ENCODE results near the gene U2AF2.

U2AF2 gene

DNA sequence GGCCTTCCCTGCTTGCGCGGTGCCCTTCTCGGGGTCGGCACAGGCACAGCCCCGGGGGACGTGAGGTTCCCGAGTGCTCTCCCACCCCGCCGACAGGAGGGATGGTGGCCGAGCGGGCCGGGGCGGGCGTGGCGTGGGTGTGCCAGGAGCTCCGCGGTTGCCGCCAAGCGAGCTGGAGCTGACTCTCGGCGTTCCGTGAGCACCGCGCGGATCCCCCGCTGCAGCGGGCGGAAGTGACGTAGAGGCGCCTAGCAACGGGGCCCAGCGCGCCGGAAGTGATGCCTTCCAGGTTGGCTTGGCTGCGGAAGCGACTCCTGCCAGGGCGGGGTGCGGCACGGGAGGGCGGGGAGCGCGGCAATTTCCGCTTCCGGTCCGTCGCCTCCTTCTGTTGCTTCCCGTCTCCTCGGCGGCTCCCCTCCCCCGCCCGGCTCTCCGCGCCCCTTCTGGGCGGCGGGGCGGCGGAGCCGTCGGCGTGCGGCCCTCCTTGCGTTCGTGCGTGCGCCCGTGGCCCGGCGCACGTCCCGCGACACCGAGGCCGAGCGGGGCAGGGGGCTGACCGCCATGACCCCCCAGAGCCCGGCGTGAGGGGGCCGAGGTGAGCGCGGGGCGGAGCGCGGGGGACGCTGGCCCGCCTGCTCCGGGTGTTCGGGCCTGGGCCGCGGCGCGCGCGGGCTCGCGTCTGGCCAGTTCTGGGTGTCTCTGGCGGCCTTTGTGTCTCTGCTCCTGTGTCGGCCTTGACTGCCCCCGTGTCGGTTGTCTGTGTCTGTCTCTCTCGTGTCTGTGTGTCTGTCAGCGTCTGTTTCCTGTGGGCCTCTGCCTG is 20.2 kb downstream of the U2AF2 start, which contains the start of gene EPN1:
EPN1 (plus strand) TSS at position 386 of the 820 bp plus-strand sequence. CDS start 3,402 bp downstream, outside the sequence.
- peak; percentile 97 for DNase-seq (ENCODE audit: low read depth in 2 of 2)

DNA sequence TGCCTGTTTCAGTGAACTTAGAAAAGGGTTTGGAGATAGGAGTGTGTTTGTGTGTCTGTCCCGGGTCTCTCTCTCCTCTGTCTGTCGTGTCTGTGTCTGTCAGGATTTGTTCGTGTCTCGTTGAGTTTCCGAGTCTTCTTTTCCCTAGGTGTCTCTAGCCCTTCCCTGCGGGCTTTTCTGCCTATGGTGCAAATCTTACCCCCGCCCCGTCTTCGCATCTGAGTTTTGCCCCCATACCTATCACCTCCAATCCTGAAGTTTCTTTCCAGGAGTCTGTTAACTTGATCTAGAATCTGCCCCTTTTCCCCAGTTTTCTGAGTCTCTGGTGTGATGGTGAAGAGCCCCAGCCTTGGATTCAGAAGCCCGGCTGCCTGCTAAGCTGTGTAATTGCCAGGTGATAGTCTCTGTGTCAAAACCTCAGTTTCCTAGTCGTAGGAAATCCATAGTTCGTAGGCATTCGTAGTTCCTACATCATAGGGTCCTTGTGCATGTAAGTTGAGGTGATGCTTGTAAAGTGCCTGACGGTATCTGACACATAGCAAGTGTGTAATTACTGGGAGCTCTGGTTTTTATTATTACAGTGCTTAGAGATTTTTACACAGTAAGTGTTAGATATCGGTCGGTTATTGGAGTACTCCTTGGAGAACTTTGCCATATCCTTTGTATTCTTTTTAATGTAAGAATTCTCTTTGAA is 21.0 kb downstream of the U2AF2 start:
- DNase-seq (ENCODE audit: low read depth in 2 of 2) = no peak

DNA sequence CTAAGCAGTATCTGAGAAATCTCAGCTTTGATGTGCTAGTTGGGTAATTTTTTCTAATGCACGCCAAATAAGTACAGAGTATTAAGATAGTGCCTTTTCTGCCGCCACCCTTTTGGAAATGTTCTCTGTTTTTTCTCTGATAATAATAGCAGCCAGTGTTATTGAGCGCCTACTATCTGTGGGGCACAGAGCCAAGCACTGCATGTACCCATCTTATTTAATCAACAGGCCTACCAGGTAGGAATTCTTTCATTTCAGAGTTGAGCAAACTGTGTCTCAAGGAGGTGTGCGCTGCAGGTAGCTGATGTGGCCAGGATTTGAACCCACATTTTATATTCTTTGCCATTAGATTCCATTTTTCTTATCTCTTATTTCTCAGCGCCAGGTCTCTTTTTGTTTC is 21.5 kb downstream of the U2AF2 start:
- DNase-seq (ENCODE audit: low read depth in 2 of 2) = no peak

DNA sequence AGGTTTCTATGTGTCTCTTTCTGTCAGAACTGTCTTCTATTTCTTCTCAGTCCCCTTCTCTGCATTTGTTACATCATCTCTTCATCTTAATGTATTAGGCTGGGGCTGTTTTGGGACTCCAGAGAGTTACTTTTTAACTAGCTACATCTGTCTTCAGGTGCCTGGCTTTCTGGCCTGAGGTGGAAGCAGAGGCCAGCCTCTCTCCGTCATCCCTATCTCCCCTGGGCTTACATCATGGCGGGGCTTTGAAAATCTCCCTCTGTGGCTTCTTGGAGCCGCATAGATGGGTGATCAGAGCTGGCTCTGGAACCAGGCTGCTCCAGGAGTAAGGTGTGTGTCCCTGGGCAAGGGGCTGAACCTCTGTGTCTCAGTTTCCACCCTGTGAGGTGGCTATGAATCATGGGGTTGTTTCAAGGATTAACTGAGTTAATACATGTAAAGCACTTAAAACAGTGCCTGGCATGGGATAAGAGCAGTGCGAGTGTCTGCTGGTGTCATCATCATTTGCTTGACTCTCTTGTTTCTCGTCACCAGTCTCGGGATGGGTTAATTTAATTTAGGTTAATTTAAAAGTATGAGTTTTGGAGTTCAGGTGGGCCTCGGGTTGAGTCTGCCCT is 22.2 kb downstream of the U2AF2 start:
- DNase-seq (ENCODE audit: low read depth in 2 of 2) = no peak

DNA sequence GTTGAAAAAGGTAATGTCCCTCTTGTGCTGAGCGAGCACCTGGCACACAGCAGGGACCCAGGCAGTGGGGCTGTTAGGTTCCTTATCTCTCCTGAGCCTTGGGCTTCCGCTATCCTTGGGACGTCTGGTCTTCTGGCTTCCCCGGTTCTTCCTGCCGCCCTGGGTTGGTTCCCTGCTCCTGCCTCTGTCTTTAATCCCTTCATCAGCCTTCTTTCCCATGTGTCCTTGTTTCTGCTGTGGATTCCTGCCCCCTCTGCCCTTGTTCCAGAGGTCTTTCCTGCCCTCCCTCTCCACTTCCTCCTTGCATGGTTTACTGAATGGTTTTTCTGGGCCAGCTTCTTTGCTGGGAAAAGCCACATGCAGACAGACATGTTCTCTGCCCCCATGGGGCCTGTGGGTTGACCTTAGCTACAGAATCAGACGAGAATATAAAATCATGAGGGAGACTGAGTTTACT is 22.8 kb downstream of the U2AF2 start:
- DNase-seq (ENCODE audit: low read depth in 2 of 2) = no peak

GRCh38 chr19:55678121-55678671 is 23.4 kb downstream of the U2AF2 start:
- no peak for DNase-seq (ENCODE audit: low read depth in 2 of 2)

DNA sequence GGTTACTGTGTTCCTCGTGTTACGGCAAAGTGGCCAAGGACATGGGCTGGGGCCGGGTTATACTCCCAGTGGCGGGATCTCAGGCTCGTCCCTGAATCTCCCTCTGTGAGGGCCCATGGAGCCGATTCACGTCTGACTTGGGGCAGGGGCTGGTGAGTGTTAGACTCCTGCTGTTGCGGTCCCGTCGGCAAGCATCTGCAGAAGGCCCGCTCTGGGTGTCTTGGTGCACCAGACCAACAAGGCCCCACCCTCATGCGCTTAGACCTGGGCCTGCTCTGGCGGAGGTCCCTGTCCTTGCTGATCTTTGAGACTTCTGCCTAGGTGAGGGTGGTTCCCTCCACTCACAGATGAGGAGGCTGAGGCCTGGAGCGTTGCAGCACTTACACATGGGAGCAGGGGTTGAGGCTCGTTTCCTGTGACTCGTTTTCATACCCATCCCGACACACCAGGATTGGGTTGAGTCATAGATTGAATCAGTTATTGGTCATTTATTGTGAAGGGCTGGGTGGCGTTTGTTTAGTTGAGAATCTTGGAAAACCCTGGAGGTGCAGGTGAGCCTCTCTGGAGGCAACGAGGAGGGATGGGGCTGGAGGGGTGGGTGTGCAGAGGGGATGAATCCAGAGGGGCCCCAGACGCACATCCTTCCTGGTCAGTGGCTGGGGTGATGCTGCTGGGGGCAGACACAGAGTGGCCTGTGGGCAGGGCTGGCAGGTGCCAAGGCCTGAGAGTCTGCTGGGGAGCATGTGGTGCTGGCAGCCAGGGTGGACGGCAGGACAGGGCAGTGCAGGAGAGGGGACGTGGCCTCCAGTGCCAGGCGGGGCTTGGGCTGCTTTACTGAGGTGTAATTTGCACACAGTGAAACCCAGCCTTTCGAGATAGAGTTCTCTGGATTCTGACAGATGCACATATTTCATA is 24.8 kb downstream of the U2AF2 start:
- no peak for DNase-seq (ENCODE audit: low read depth in 2 of 2)

GRCh38 chr19:55680339-55681130 is 25.7 kb downstream of the U2AF2 start:
- no peak for DNase-seq (ENCODE audit: low read depth in 2 of 2)

DNA sequence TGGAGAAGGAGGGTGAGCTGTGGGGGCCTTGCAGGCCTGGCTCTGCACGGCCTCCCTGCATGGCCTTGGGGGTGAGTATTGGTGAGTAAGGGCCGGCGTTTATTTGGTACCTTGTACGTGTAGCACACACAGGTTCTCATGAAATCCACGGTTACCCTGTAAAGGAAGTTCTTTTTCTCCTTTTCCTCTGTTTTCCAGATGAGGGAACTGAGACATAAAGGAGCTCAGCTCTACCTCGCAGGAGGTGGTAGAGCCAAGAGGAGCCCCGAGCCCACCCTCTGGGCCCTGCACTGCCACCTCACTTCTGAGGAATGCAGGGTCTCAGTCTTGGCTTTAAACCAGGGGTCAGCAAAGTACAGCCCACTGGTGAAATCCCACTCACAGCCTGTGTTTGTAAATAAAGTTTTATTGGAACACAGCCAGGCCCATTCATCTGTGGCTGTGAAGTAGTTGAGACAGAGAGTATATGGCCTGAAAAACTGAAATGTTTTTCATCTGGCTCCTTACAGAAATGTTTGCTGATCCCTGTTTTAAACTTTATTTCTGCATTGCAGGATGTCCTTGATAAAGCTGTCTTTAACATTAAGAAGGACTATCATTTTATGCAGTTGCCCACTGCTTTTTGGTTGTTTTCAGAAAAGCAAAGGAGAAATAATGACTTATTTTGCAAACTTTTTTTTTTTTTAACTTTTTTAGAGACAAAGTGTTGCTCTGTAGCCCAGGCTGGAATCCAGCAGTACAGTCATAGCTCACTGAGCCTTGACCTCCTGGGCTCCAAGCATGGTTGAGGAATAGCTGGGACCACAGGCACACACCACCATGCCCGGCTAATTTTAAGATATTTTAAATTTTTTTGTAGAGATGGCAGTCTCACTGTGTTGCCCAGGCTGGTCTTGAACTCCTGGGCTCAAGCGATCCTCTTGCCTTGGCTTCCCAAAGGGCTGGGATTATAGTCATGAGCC is 26.6 kb downstream of the U2AF2 start:
- DNase-seq (ENCODE audit: low read depth in 2 of 2) = no peak

GRCh38 chr19:55683449-55684261 is 28.8 kb downstream of the U2AF2 start:
- DNase-seq (ENCODE audit: low read depth in 2 of 2) = no peak

DNA sequence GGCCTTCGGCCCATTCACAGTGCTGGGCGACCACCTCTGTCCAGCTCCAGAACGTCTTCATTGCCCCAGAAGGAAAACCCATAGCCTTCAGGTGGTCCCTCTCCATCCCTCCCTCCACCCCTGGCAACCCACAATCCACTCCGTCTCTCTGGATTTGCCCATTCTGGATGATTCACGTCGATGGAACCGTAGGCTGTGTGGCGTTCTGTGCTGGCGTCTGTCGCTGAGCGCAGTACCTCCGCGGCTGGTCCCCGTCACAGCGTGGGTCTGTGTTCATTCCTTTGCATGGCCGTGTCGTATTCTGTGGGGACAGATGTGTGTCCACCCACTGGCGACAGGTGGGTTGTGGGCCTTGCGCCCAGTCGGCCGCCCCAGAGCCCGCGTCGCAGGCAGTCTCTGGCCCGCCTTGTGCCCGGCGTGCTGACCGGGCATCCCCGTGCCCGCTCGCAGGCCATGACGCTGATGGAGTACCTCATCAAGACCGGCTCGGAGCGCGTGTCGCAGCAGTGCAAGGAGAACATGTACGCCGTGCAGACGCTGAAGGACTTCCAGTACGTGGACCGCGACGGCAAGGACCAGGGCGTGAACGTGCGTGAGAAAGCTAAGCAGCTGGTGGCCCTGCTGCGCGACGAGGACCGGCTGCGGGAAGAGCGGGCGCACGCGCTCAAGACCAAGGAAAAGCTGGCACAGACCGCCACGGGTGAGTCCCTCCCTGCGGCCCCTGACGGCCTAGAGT is 30.3 kb downstream of the U2AF2 start:
- DNase-seq (ENCODE audit: low read depth in 2 of 2) = no peak

GRCh38 chr19:55685776-55686175 is 30.9 kb downstream of the U2AF2 start:
- no peak for DNase-seq (ENCODE audit: low read depth in 2 of 2)

GRCh38 chr19:55686311-55687050 is 31.6 kb downstream of the U2AF2 start:
- no peak for DNase-seq (ENCODE audit: low read depth in 2 of 2)

- DNase-seq (ENCODE audit: low read depth in 2 of 2) = no peak
Observed at GRCh38 chr19:55687281-55688201, 32.7 kb downstream of the U2AF2 start.

- DNase-seq (ENCODE audit: low read depth in 2 of 2) = no peak
Observed at GRCh38 chr19:55688422-55689218, 33.8 kb downstream of the U2AF2 start.
